Renal cortical epithelial cell (primary cell): ENCODE data around the gene ARPP19. TPM values are rescaled to one million over a fixed set of nuclear protein-coding genes. Genes with fewer than 3 reads are reported as not detected.
A peak's percentile ranks its signal among the peaks of the same experiment; 100 is the strongest.
"Not testable (repeated sequence)": the region's sequence is repeated elsewhere in the genome, so short reads cannot be mapped to it uniquely, and the experiment has no call there.

Experiments used
- DNase-seq: peaks from one replicate; pipeline ENCODE4 v3.0.0-alpha.2; 2011; ENCODE audit warnings: low read depth
- total RNA-seq: library from RNA; depleted of rRNA; stranded (reverse); fragments of >200 nt; gene quantifications from 2 replicates; pipeline ENCODE4 v1.2.3, GENCODE V29; 2014

ARPP19 gene
- total RNA-seq, 1 donor from 2014 or later = 175 TPM

DNA sequence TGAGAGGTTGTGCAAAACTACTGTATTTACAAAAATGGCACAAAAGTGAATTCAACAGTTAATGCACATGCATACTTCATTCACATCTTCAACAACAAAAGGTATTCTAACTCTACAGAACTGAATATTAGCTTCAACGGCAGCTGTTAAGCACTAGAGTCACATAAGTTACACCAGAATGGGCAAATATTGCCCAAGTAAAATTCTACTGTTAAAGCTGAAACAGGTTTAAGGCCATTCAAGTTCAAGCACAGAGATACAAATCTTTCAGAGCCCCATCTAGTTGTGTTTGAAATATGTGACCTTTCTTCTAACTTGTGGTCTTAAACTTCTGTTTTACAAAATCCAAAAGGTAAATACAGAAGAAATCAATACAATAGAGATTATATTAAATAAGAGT lies 17.6 kb downstream of the ARPP19 start:
- DNase-seq = not testable (repeated sequence)

DNA sequence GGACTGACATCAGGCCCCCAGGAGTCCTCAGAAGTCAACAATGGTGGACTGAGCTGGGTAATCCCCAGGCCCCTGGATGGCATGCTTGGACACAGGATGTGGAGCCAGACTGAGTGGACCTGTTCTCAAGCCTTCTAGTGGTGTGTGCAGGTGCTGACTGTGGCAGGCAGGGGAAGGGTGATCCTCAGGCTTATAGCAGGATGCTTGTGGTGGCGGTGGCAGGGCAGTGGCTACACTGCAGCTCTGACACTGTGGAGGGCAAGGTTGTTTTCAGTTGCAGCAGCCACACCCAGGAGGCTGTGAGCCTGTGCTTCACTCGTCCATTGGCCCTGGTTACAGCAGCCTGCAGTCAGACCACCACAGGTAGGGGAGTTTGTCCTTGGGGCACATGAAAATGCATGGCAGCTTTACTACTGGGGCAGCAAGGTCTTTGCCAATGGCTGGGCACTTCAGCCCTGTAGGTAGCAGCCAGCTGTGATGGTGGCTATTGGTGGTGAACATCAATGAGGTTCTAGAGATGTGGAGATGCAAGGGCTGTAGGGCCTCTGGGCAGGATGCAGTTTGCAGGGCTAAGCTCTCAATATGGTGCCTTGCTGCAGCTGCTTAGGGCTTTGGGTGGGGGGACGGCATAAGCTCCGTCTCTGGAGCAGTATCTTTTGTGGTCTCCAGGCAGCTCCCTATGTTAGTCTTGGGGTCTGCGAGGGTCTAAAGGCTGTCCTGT lies 22.6 kb downstream of the ARPP19 start:
- no peak for DNase-seq

DNA sequence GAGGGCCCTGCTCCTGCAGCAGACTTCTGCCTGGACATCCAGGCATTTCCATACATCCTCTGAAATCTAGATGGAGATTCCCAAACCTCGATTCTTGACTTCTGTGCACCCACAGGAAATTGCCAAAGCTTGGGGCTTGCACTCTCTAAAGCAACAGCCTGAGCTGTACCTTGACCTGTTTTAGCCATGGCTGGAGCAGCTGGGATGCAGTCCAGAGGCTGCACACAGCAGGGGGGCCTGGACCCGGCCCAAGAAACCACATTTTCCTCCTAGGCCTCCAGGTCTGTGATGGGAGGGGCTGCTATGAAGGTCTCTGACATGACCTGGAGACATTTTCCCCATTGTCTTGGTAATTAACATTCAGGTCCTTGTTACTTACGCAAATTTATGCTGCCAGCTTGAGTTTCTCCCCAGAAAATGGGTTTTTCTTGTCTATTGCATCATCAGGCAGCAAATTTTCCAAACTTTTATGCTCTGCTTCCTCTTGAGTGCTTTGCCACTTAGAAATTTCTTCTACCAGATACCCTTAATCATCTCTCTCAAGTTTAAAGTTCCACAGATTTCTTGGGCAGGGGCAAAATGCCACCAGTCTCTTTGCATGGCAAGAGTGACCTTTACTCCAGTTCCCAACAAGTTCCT lies 28.3 kb downstream of the ARPP19 start:
- DNase-seq = peak; percentile 34

DNA sequence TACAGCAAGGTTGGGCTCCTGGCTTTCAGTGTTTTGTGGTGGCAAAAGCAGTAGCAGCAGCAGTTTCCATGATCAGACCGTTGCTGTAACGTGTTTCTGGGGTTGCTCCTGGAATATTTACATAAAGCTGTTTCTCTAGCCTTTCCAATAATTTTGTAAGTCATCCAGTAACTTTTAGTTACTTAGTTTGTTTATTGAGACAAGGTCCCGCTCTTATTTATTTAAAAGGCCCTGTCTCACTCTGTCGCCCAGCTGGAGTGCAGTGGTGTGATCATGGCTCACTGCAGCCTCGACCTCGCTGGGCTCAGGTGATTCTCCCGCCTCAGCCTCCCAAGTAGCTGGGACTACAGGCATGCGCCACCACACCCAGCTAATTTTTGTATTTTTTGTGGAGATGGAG lies 31.4 kb downstream of the ARPP19 start:
- DNase-seq = no peak

DNA sequence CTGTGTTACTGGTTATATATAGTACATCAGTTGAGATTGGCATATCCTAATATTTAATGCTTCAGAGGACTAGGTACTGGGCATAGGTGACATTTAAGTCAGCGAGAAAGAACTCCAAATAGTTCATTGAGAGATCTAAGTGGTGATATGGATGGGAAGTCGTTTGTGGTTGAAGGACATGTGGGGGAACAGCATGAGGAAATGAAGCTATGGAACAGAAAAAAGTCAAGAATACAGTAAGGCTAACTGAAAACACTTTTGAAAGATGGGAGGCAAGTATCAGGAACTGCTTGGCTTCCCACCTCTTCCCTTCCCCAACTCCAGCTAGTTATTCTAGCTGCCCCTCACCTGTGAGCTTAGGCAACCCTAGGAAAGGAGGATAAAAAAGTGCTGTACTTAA lies 36.4 kb downstream of the ARPP19 start:
- DNase-seq = no peak

DNA sequence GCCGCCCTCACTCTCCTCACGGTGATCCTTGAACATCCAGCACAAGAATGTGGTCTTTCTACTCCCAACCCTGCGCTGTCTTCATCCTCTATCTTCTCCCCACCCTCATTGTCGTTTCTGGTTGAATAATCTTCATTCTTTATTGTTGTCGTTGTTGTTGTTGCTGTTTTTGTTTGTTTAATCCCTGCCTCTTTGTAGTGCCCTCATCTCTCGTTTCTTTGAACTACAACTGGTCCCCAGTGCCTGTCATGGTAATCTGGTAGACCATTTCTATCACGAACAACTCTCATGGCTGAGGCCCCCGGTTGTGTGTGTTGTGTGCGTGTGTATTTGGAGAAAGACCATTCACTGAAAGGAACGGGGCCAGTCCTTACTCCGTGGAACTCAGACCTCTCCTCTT lies 38.9 kb downstream of the ARPP19 start:
- DNase-seq = no peak

DNA sequence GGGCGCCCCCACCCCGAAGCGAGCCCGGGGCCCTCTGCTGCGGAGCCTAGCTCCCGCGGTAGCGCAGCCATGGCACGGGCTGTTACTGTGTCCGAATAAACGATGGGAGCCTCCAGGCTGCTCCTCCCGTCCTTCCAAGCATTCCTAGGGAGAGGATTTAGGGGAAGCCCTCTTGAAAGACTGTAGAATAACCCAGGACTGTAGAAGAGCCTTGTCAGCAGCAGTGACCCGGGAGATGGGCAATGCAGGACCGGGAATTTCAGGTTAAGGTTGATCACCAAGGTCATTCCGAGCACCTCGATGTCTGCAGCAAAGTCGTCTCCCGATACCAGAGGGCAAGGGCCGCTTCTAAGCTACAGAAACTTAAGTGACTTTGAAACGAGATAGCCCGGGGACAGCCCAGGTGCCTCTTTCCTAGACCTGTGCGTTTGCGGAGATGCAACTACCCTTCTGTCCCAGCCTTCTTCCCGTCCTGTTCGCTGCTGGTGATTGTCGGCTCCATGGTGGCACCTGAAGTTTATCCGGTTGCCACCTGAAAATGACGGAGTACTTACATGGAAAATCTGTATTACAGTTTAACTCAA lies 39.4 kb downstream of the ARPP19 start:
- DNase-seq = no peak

DNA sequence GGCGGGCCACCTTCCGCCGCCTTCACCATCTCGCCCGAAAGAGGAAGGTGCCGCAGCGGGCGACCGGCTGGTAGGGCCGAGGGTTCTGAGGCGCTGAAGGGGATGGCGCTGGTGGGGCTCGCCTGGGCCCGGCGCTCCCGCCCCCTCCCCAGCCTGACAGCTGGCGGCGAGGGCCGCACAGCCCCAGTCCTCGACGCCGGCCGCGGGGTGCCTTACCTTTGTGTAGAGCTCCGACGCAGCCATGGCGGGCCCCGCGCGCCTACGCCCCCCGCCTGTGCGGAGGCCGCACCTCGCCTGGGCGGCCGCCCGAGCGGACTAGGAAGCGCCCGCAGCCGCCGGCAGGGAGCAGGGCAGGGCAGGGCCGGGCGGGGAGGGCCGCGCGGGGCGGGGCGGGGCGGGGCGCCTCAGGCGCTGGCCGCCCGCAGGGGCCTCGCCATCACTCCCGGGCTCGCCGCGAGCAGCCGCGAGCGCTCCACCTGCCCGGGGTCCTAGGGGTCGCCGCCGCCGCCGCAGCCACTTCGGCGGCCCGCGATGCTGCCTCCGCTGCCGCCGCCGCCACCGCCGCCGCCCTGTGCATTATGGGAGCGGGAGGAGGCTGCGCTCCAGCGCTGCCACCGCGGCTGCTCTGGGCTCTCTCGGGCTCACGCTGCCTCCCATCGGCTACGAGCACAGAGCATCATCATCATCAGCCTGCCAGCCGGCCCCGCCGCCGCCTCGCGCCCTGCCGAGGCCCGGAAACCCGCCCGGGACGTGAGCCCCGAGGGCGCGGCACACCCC lies 40.1 kb downstream of the ARPP19 start, which contains the start of gene MYO5A:
TSS of gene MYO5A (minus strand) at position 317 of the 777 bp plus-strand sequence. CDS start at position 243, 74 bp downstream.
- DNase-seq = peak; percentile 34

DNA sequence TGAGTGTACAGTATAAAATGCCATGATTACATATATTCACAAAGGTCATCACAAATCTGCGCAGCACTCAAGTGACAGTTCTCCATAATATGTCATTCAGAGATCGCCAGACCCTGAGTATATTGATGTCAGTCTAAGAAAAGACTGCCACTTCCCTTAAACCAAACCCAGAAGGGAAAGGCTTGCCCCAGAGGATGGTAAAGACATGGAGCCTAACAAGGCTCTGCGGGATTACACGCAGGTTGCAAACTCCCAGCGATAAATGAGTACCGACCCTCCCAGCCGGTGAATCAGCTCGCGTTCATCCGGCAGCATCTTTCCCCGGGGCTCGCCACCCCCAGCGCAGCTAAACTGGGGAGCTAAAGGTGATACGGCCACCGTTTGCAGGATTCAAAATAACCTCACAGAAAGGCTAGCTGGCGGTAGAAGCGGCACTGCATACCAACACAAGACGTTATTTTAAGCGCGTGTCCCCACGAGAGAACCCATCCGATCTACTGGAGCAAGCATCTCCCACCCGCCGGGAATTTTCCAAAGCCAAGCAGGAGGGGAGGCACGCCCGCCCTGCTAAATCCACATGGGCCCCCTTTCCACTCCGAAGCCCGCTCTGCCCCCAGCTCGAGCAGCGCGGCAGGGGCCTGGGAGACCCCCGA lies 40.8 kb downstream of the ARPP19 start:
- DNase-seq = no peak

DNA sequence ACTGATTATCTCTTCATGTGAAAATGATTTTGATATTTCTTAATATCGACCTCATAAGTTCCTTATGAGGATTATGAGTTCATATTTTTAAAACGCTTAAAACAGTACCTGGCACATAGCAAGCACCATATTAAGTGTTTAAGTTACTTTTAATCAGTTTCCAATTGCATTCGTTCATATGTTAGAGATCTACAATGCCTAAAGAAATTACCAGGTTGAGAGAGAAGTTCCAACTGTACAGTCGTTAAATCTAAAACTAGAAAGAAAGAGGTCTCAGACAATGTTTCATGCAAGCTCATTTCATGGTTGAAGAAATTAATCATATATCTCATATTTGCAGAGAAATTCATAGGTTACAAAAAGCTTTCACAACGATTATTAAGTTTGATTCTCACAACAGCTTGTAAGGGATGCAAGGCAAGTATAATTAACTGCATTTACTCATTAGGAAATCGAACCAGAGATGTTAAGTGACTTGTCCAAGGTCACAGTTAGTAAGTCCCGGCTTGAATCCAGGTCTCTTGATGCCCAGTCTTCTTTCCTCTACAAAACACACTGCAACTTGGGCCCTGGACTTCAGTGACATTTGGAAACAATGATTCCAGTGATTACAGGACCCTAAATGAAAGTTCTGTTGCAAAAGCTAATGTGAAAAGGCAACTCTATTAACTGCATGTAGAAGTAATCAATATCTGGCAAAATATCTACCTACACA lies 41.5 kb downstream of the ARPP19 start:
- no peak for DNase-seq

DNA sequence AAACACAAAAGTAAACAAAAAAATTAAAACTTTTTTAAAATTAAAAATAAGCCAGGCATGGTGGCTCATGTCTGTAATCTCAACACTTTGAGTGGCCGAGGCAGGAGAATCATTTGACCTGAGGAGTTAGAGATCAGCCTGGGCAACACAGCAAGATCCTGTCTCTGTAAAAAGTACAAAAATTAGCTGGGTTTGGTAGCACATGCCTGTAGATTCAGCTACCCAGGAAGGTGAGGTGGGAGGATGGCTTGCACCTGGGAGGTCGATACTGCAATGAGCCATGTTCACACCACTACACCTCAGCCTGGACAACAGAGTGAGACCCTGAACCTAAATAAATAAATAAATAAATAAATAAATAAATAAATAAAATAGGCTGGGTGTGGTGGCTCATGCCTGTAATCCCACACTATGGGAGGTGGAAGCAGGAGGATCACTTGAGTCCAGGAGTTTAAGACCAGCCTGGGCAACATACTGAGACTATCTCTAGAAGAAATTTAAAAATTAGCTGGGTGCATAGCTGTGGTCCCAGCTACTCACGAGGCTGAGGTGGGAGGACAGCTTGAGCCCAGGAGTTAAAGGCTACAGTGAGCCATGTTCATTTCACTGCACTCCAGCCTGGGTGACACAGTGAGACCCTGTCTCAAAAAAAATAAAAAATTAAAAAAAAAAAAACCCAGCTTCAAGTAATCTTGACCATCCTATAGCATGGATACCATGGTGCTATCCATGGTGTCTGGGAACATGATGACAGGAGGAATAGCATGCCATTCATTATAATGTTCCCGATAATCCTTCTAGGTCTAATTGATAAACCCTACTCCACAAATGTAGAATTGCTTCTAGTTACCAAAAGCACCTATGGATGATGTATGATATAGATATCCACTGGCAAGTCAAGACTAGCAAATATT lies 44.4 kb downstream of the ARPP19 start:
- no peak for DNase-seq

DNA sequence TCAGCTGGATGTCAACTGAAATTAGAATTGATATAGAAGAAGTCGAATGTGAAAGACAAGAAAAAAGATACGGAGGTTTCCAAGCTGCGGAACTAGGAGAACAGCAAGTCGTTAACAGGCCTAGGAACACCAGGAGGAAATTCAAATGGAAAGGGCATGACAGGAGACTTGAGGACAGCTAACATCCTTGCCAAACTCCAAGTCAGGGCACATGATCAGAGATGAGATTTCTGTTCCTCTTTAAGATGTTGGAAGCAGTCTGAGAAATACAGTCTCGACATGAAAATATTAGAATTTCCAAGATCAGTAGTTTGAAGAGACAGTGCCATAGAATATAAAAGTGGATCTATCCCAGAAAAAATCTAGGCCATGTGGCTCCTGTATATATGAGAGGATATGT lies 45.2 kb downstream of the ARPP19 start:
- no peak for DNase-seq

DNA sequence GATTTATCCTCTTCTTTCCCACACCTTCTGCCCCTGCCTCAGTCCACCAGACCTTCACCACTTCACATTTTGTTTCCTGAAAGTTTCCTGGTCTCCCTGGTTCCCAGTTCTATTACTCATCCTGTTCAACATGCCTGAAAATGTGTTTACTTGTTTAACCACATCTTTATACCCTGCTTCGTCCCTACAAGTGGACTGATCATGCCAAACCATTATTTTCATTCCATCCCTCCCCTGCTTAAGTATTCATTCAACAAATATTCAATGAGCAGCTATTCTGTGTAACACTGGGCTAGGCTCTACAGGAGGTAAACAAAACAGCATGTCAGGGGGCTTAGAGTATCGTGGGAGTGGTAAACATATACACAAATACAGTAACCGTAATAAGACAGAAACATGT lies 45.6 kb downstream of the ARPP19 start:
- DNase-seq = peak; percentile 94

DNA sequence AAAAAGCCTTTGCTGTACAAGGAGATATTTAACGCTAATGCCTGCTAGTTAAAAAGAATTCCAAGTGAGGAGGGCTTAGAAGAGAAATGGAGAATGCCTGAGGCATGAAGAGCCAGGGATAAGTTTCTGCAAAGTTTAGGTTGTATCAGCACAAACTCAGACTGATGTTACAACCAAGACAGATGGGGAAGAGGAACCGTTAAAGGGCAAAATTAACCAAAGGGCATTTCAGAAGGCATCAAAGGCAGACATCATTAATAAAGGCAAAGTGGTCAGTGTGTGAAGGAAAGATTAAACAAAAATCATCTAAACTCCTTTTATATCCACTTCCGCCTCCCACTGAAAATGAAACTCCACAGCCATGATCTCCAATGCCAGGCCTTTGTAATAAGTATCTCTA lies 47.1 kb downstream of the ARPP19 start:
- DNase-seq = no peak

DNA sequence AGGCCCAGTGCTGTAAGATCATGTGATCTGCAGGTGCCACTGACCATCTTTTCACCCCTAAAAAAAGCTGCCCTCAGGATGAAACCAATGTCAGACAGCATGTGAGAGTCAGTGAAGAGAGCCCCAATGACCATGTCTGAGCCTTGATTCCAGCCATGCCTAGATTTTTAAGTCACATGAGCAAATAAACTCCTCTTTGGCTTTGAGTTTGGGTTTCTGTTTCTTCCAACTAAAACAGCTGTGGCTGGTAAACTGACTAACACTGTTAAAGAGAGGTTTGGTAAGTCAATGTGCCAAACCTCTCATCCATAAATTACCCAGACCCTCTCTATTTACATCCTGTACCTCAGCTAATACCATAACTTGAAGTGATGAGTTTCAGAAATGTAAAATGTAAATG lies 48.4 kb downstream of the ARPP19 start:
- no peak for DNase-seq

DNA sequence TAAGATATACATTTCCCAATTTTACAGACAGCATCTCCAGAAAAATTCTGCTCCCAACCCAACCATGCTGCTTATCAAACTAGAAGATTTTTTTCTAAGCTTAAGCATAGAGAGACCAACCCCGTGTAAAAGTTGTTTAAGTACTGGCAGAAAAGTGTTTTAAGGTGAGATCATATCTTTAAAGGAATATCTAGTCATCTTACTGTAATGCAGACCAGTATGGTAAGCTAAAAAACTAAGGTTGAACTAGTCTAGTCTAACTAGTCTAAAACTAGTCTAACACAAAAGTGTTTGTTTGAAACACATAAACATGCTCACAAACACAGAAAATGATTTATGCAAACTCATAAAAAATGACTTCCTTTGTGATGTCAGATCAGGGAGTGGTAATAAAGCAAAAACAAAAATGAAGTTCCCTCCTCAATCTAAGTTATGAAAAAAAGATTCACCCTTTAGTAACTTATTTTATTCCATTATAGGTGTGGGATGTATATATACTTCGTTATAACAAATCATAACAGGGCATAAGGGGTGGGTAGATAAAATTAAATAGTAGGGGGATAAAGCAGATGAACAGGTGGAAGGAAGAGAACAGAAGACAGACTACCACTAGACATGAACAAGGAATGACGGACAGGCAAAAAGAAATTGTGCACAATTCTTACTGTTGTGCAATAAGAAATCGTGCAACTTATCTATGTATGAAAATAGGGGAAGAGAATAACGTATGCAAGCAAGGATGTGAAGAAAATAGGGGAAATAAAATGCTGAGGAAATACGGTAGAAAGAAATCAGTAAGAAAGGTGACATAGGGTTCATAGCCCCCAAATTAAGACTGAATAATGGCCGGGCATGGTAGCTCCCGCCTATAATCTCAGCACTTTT lies 50.1 kb downstream of the ARPP19 start:
- DNase-seq = no peak

DNA sequence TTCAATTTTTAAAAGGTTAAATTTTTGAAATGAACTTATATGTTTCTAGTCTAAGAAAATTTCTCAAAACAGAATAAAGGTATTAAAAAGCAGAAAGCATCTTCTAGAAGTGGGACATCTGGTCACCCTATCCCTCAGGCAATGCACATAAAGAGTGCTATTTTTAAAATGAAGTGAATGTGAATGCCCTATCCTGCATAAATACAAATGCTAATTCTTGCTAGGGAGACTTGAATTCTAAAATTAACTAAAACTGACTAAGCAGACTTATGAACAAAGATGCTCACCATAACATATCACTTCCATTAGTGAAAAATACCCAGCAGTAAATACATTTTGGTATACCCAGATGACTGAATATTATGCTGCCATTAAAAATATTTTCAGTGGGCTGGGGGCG lies 51.8 kb downstream of the ARPP19 start:
- no peak for DNase-seq

DNA sequence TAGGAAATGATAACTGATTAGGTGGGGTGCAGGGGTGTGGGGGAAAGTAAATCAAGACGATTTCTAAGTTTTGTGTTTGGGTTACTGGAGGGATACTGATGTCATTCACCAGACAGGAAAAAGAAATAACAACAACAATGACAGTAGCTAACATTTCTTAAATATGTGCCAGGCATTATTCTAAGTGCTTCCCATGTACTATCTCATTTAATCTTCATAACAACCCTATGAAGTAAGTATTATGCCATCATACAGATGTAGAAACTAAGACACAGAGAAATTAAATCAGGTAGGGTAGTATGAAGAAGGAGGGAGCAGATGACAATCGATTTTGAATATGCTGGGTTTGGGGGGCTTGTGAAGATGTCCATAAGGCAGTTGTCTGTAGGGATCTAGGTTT lies 53.5 kb downstream of the ARPP19 start:
- DNase-seq = no peak

DNA sequence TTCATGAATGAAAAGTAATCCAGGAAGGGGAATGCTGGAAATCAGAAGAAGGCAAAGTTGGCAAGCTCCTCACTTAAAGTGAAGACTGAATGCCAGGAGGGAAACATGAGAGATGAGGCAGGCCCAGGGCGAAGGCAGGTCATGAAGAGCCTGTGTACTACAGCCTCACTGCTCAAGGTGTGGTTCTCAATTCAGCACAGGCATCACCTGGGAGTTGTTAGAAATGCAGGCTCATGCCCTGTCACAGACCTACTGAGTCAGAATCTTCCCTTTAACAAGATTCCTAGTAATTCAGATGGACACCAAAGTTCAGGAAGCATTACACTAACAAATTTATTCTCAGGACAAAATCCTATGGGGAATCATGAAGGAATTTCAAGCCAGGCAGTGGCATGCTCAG lies 54.3 kb downstream of the ARPP19 start:
- no peak for DNase-seq
